ENCODE results near the gene DPEP3.

DNA sequence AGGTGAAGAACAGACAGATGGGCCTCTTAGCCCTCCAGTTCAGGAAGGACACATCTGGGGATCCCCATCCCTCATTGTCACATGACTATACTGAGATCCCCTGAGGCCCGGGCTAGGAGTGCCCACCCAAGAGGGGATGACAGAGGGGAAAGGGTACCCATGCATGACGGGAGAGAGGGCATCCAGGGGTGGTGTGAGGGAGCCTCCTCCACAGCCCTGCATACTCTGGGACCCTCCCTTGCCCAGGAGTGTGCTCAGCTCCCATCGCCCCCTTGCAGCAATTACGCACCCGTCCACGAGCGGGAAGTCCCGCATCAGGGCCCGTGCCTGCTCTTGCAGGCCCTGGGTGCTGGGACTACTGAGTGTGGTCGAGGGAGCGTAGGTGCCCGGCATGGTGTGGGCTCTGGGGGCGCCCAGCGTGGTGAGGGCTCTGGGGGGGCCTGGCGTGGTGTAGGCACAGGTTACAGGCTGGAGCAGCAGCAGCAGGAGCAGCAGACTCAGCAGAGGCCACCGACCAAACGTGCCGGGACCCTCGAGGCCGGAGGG is 12.4 kb upstream of the DPEP3 start:
- TF ChIP-seq, protein P1, sequence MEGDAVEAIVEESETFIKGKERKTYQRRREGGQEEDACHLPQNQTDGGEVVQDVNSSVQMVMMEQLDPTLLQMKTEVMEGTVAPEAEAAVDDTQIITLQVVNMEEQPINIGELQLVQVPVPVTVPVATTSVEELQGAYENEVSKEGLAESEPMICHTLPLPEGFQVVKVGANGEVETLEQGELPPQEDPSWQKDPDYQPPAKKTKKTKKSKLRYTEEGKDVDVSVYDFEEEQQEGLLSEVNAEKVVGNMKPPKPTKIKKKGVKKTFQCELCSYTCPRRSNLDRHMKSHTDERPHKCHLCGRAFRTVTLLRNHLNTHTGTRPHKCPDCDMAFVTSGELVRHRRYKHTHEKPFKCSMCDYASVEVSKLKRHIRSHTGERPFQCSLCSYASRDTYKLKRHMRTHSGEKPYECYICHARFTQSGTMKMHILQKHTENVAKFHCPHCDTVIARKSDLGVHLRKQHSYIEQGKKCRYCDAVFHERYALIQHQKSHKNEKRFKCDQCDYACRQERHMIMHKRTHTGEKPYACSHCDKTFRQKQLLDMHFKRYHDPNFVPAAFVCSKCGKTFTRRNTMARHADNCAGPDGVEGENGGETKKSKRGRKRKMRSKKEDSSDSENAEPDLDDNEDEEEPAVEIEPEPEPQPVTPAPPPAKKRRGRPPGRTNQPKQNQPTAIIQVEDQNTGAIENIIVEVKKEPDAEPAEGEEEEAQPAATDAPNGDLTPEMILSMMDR (conservative IDR thresholded peaks at IDR 0.05 in 1 of 2, IDR thresholded peaks at IDR 0.05 in 1 of 2; ENCODE audit: extremely low read depth in 1 of 2, insufficient read depth in 1 of 2, low read depth in 1 of 2, low read length in 2 of 2), result no peak
- no peak for TF ChIP-seq EZH2 (IDR thresholded peaks at IDR 0.05; ENCODE audit: borderline replicate concordance, low read length)

Measured in mammary epithelial cell (primary cell).